Activated gamma-delta T cell treated with anti-CD3 and anti-CD28 coated beads, Interleukin-2, amount 50 U/mL, for 16 hours (primary cell): ENCODE results near the gene FN1.

Source experiments
- DNase-seq: peaks from one replicate; pipeline ENCODE4 v3.0.0-alpha.2; 2020; ENCODE audit warnings: low read depth

The FN1 gene

GRCh38 chr2:215407061-215407460, 28.8 kb downstream of the FN1 start:
- DNase-seq = no peak

DNA sequence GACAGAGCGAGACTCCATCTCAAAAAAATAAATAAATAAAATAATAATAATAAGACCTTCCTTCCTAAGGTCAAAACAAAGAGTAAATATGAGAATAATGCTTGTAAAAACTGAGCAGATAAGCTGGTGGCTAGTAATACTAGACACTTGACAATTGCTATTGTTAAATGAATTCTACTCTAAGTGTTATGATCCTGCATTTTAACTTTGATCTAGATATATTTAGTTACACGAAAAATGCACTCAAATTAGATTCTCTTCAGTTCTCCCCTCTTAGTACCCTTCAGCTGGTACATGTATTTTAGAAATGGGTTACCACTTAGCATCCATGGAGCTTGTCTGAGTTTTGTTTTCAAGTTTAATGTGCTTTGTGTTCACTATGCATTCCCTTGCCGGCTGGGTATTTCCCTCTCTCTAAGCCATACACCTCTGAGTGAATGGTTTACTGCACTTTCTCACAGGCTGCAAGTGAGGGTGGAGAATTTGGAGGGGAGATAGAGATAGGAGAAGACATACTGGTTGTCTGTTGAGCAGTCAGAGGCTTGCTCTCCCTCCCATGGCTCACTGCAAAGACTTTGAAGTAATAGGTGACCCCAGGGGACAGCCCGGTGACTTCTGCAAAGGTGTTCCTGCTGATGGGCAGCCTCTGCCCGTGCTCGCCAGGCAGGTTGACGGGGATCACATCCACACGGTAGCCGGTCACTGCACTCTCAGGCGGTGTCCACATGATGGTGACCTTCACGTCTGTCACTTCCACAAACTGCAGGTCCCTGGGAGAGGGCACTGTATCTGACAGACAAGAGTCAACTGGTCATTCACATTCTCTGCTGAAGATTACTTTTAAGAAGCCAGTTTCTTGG, 29.9 kb downstream of the FN1 start:
- DNase-seq = no peak

DNA sequence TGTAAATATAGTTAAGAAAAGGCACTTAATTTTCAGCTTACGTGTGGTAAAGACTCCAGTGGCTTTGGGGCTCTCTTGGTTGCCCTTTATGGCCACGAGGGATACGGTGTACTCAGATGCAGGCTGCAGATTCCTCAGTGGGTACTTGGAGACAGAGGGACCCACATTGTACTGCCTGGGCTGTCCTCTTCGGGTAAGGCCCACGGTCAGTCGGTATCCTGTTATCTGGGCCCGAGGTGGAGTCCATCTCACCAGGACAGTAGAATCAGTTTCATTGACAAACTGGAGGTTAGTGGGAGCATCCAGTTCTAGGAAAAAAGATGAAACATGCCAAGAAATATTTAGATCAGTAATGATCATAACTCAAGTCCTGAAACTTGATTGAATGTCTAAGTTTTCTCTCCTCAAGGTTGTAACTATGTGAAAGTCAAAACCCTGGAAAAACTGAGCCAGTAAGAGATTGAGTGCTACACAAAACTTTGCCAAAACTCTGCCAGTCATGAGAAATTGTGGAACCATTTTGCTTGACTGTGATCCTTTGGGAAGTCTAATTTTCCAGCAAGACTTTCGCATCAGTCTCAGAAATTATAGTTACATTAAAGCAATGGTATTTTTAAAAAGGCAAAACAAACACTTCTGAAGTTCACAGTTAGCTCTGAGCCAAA, 31.4 kb downstream of the FN1 start:
- DNase-seq = no peak

DNA sequence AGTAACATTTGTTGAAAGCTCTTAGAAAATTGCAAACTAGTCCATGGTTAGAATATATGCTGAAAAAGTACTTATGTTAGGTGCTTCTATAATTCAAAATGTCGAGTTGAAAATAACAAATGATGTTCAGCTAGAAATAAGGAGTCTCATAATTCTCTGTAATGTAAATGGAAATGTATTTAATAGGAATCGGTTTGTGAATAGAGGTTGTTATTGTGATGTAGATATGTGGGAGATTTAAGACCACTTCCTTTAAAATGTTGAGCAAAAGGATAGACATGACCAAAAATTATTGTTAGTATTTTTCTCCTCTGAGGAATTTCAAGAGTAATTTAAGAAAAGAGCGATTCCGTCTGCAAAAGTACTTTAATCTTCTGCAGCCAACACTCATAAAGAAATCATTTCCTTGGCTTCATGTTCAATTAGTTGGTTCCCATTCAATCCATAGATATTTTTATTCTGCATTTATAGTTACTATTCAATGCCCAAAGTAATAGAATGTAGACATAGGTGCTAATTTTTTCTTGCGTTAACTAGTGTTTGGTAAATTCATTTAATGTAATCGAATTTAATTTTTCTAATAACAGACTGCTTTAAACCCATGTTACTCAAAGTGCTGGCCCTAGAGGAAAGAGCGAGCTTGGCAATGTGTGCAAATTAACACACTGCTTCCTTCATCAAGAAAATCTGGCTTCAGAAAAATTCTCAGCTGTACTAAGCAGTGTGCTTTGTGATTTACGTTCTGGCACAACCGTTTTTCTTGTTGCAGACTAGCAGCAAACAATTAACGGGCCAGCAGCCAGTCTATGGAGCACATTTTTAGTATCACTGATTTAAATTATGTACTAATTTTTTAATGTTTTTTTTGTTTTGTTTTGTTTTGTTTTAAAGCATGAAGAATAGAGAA, 32.2 kb downstream of the FN1 start:
- DNase-seq = no peak

- no peak for DNase-seq
These were observed 33.9 kb downstream of the FN1 start for GRCh38 chr2:215401896-215402379.

- DNase-seq = no peak
These were observed 36.7 kb downstream of the FN1 start for GRCh38 chr2:215399067-215399716.

DNA sequence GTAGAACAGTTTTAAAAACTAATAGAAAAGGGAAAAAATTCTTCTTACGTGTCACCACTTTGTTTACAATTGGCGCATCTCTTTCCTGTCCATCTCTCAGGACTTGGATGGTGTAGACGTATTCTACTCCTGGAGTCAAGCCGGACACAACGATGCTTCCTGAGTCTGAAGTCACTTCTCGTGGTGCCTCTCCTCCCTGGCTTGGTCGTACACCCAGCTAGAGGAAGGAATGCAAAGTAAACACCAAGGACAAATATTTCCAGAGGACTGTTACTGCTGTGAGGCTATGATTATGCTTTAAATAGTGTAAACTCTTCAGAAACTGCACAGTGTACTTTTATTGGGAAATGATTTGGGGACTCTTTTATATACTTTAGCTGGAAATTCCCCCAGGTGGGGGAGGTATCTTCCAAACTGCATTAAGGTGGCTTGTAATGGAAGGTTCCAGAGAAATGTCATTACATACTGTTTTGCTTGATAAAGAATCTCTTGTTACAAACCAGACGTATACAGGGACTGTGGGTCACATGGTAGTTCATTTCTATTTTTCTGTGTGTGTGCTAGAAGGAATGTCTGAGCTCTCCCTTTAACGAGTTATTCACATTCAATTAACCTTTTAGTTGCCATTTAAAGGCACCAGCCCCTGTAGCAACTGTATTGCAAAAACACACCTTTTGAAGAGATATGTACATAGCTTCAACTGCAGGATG, 38.1 kb downstream of the FN1 start:
- DNase-seq = no peak

- no peak for DNase-seq
These were observed 39.1 kb downstream of the FN1 start for GRCh38 chr2:215396595-215397313.

DNA sequence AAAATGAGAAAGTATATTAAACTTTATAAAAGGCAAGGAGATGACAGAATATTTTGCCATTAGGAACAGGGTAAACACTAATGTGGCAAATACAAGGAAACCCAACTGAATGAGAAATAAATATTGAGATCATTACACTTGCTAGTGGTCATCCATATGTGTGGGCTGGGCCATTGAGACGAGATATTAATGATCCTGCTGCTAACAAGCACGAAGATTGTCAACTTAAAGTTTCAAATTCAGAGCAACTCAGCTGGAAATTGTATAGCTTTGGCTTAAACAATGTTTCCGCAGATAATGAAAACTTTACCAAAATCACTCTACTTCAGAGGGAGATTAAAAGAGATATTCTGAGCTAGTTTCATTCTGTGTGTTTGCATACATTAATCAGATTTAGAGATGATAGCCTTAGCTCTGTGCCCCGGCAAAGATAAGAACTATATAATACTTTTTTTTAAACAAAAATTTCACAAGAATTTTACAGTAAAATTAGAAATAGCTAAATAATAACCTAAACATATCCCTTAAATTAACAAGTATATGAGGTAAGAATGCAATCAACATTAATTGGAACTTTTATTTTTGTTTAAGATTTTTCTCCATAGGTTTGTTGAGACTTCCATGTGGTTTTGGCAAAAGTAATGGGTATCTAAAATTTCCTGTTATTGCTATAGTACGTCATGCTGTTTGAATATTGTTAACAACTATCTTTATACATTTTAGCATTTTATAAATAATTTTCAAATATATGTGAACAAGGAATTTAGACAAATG, 40.0 kb downstream of the FN1 start:
- DNase-seq = no peak

DNA sequence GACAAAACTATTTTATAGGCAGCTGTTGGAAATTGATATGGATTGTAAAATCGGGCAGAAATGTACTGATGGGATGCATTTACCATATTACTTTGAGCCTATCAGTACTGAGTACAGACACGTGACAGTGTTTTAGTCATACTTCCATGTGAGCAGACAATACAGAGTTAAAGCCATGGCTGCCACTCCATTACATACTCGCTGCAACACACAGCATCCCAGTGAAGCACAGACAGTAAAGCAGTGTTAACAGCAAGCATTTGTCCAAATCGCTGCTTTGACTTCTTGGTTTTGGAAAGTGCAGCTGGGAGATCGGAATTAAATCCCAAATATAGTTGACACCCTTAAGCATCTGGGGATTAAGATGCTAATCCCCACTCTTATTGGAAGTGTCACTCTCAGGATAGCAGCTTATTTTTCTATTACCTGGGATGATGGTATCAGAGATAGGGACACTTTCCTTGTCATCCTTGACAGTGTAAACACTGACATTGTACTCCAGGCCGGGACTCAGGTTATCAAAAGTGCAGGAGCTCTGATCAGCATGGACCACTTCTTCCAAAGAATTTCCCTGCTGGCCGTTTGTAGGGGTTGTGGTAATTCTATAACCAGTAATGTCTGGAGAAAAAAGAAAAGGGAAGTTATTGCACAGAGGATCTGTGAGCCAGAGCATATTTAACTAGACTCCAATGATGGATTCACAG, 41.6 kb downstream of the FN1 start:
- DNase-seq = no peak

DNA sequence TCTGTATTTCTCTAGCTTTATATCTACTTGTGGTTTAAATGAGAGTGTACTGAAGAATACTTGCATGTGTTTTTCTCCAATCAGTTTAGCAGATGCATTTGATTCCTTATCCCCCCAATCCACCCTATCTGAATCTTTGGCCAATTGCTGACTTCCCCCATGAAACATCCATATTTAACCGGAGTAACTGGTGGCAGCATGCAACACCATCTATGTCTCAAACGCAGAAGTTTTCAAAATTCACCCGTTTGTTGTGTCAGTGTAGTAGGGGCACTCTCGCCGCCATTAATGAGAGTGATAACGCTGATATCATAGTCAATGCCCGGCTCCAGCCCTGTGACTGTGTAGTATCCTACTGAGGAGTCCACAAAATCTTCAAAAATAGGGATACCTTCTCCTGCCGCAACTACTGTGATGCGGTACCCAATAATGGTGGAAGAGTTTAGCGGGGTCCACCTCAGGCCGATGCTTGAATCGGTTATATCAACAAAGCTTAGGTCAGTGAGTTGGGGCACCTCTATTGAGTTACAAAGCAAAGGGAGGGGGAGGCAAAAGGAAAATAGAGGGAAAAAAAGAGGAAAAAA, 43.1 kb downstream of the FN1 start:
- DNase-seq = no peak

DNA sequence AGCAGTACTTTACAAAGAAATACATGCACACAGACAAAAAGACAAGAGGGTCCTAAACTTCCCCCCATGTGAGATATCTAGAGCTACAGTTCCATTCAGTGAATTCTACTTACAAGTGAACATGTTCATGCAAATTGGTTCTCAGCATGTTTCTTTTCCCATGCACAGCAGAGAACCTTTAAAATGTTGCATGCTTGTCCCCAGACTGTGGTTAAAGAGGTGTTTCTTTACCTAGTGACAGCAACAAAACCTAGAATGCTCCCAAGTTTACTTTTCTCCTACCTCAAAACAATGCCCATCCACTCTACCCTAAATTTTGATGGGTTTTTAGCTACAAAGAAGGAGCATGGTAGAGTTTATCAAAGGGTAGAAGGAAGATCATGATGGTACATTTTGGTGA, 43.7 kb downstream of the FN1 start:
- no peak for DNase-seq

DNA sequence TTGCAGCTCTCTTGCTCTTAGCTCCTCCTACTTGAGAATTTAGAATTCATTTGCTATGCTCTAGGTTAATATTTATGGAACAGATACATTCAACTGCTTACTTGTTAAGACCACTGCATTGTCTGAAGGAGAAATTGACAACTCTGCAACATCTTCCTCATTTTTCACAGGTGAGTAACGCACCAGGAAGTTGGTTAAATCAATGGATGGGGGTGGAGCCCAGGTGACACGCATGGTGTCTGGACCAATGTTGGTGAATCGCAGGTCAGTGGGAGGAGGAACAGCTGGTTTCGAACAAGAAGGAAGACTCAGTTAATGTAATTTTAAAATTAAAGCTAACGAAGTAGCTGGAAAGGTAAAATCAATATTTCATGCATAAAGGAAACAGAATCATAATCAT, 44.3 kb downstream of the FN1 start:
- no peak for DNase-seq

GRCh38 chr2:215390550-215390913, 45.3 kb downstream of the FN1 start:
- DNase-seq = no peak

DNA sequence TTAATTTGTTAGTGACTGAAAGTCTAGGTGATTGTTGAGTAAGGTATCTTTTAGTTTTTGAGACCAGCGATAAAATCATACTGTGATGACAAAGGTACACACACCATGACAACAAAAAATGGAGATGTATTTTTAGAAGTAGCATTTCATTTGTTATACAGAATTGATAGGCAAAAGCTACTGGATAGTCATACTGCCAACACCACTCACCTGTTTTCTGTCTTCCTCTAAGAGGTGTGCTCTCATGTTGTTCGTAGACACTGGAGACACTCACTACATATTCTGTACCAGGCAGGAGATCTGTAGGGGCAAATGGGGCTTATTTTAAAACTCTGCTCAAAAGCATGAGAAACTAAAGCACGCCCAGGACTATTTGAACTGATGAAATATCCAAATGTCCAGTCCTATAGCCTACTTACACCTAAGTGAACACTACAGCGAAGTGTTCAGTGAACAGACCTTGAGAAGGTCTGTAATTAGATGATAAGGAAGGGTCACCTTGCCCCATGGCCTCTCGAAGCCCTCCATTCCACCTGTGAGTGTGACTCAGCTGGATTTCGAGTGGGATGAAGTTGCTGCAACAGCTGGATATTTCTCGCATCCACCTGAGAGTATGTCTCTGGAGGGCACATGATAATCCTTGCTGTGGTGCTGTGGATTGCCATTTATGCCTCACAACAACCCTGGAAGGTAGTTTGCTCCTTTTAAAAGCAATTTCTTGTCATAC, 47.7 kb downstream of the FN1 start:
- DNase-seq = no peak

DNA sequence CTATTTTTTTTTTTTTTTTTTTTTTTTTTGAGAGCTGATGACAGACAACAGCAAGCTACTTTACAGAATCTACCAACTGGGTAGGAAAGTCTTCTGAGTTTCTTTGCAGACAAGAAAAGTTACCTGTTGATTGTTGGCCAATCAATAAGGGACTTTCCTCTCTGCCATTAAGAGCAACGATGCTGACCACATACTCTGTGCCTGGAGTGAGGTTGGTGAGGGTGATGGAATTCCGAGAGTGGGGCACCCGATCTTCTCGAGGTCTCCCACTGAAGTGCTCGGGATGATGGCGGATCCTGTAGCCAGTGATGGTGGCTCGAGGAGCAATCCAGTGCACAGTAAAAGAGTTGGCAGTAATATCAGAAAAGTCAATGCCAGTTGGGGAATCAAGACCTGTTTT, 49.3 kb downstream of the FN1 start:
- no peak for DNase-seq

DNA sequence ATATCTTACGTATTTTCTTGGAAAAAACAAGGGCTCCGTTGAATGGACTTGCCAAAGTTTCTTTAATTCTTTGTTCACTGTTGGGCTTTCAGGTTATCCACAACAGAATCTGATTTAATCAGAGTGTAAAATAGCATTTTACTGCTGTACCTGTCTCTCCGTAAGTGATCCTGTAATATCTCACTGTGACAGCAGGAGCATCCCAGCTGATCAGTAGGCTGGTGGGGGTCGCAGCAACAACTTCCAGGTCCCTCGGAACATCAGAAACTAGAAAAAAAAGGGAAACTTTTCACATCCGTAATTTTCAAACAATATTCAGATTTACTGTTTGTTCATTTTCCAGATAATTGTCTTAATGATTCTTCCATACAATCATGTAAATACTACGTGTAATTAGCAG, 51.2 kb downstream of the FN1 start:
- DNase-seq = no peak

DNA sequence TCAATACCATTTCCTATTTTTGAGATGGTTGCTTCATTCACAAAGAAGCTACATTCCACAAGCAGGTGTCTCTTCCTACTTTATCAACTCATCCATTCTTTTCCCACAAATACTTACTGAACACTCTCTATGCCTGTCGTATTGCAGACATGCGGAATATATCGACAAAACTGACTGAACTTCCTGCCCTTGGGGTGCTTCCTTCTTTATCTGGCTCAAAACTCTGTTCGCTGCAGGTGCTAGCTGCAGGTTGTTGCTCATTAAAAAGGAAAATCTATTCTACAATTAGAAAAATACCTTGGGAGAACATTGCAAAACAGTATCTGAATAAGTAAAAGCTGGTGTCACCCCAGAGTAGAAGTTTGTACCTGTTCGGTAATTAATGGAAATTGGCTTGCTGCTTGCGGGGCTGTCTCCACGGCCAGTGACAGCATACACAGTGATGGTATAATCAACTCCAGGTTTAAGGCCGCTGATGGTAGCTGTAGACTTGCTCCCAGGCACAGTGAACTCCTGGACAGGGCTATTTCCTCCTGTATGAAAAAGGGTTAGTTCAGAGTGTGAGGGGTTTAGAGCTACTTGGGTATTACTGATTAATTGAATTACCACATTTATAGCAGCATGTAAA, 52.1 kb downstream of the FN1 start:
- no peak for DNase-seq
